T-helper 2 cell treated with Interferon-gamma antibody and Interleukin-4, amounts not matched to agents 5 μg/mL and 100 μg/mL, for 36 hours (primary cell): ENCODE measurements around the gene KDM3A.

ENCODE experiments used
- DNase-seq: peaks from one replicate; pipeline ENCODE4 v3.0.0; 2021; ENCODE audit warnings: low spot score
- H3K27ac Mint-ChIP-seq: one replicate; pipeline ENCODE4 v1.8.0; 2021; ENCODE audit warnings: mild to moderate bottlenecking, mixed read lengths
- H3K27me3 Mint-ChIP-seq: one replicate; pipeline ENCODE4 v1.8.0; 2021; ENCODE audit warnings: low read depth, mixed read lengths
- H3K36me3 Mint-ChIP-seq: one replicate; pipeline ENCODE4 v1.8.0; 2021; ENCODE audit warnings: low read depth, mixed read lengths
- H3K4me1 Mint-ChIP-seq: one replicate; pipeline ENCODE4 v1.8.0; 2021; ENCODE audit warnings: low read depth, mixed read lengths
- H3K4me3 Mint-ChIP-seq: one replicate; pipeline ENCODE4 v1.8.0; 2022; ENCODE audit warnings: mild to moderate bottlenecking, moderate library complexity, mixed read lengths
- H3K9me3 Mint-ChIP-seq: one replicate; pipeline ENCODE4 v1.8.0; 2021; ENCODE audit warnings: mixed read lengths

The KDM3A gene

GRCh38 chr2:86416146-86416545 lies 25.0 kb upstream of the KDM3A start:
- no peaks in the 10 kb centered on the region for H3K36me3 Mint-ChIP-seq
- H3K27me3 Mint-ChIP-seq, result peaks cover 30% of the 10 kb centered on the region
- H3K27ac Mint-ChIP-seq, result no peak overlapping the region
- no peak overlapping the region for H3K4me3 Mint-ChIP-seq
- H3K9me3 Mint-ChIP-seq, result peaks cover 4% of the 10 kb centered on the region
- no peak for DNase-seq
- no peaks in the 10 kb centered on the region for H3K4me1 Mint-ChIP-seq

DNA sequence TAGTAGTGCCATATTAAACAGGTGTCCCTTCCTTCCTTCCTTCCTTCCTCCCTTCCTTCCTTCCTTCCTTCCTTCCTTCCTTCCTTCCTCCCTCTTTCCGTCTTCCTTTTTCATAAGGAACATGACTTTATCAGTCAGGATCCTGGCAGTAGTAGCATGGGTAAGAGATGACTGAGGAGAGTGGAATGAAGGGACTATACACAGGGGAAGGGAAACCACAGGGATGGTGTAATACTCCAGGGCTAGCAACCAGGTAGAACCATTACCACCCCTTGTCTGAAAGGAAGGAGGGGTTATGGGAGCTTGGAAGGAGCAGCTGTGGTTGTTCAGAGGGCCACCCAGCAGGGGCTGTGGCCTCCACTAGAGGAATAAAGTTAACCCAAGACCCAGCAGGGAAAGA lies 23.2 kb upstream of the KDM3A start:
- Mint-ChIP-seq H3K27ac (no peak overlapping the region), H3K4me1 (no peaks in the 10 kb centered on the region), H3K9me3 (peaks cover 5% of the 10 kb centered on the region), H3K4me3 (no peak overlapping the region), H3K27me3 (peaks cover 31% of the 10 kb centered on the region), H3K36me3 (no peaks in the 10 kb centered on the region)
- DNase-seq, result no peak

DNA sequence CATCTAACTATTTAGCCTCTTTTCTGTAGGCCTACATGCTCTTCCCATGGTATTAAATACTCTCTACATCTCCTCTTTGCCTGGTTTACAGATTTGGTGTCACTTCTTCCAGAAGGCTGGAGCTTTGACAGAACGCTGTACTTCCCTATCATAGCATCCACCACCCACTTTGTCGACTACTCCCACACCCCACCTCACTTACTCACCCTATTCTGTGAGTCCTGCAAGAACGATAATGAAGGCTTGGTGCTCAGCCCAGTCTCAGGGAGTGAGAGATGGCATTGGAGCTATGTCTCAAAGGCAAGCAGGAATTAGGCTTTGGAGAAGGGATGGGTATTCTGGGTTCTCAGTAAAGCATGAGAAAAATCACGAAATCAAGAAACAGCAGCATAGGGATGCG lies 20.3 kb upstream of the KDM3A start:
- no peak overlapping the region for H3K4me3 Mint-ChIP-seq
- no peaks in the 10 kb centered on the region for H3K4me1 Mint-ChIP-seq
- no peak overlapping the region for H3K27ac Mint-ChIP-seq
- no peaks in the 10 kb centered on the region for H3K36me3 Mint-ChIP-seq
- H3K9me3 Mint-ChIP-seq, result peaks cover 4% of the 10 kb centered on the region
- peaks cover 32% of the 10 kb centered on the region for H3K27me3 Mint-ChIP-seq
- DNase-seq, result no peak

GRCh38 chr2:86426271-86426670 lies 14.9 kb upstream of the KDM3A start:
- no peak overlapping the region for H3K4me3 Mint-ChIP-seq
- peaks cover 20% of the 10 kb centered on the region for H3K9me3 Mint-ChIP-seq
- H3K36me3 Mint-ChIP-seq, result peaks cover 2% of the 10 kb centered on the region
- H3K4me1 Mint-ChIP-seq, result no peaks in the 10 kb centered on the region
- no peak overlapping the region for H3K27ac Mint-ChIP-seq
- H3K27me3 Mint-ChIP-seq, result peaks cover 42% of the 10 kb centered on the region
- DNase-seq, result no peak

GRCh38 chr2:86429335-86429734 lies 11.8 kb upstream of the KDM3A start:
- peaks cover 51% of the 10 kb centered on the region for H3K27me3 Mint-ChIP-seq
- no peak overlapping the region for H3K4me3 Mint-ChIP-seq
- H3K4me1 Mint-ChIP-seq, result no peaks in the 10 kb centered on the region
- peaks cover 2% of the 10 kb centered on the region for H3K36me3 Mint-ChIP-seq
- no peak for DNase-seq
- H3K27ac Mint-ChIP-seq, result no peak overlapping the region
- peaks cover 16% of the 10 kb centered on the region for H3K9me3 Mint-ChIP-seq

GRCh38 chr2:86430368-86430767 lies 10.8 kb upstream of the KDM3A start:
- peaks cover 16% of the 10 kb centered on the region for H3K9me3 Mint-ChIP-seq
- peaks cover 42% of the 10 kb centered on the region for H3K27me3 Mint-ChIP-seq

GRCh38 chr2:86433137-86433536 lies 8.0 kb upstream of the KDM3A start:
- Mint-ChIP-seq H3K27ac (no peak overlapping the region), H3K36me3 (peaks cover 4% of the 10 kb centered on the region), H3K4me3 (no peak overlapping the region), H3K4me1 (no peaks in the 10 kb centered on the region), H3K9me3 (peaks cover 30% of the 10 kb centered on the region), H3K27me3 (peaks cover 32% of the 10 kb centered on the region)
- no peak for DNase-seq

More at GRCh38 chr2:86430368-86430767, 10.8 kb upstream of the KDM3A start:
- no peaks in the 10 kb centered on the region for H3K4me1 Mint-ChIP-seq
- peaks cover 2% of the 10 kb centered on the region for H3K36me3 Mint-ChIP-seq
- no peak overlapping the region for H3K27ac Mint-ChIP-seq
- DNase-seq, result no peak
- no peak overlapping the region for H3K4me3 Mint-ChIP-seq

GRCh38 chr2:86434290-86434689 lies 6.9 kb upstream of the KDM3A start:
- DNase-seq, result no peak
- Mint-ChIP-seq H3K27me3 (peaks cover 31% of the 10 kb centered on the region), H3K4me1 (no peaks in the 10 kb centered on the region), H3K9me3 (peaks cover 39% of the 10 kb centered on the region), H3K36me3 (peaks cover 4% of the 10 kb centered on the region), H3K4me3 (no peak overlapping the region), H3K27ac (no peak overlapping the region)

DNA sequence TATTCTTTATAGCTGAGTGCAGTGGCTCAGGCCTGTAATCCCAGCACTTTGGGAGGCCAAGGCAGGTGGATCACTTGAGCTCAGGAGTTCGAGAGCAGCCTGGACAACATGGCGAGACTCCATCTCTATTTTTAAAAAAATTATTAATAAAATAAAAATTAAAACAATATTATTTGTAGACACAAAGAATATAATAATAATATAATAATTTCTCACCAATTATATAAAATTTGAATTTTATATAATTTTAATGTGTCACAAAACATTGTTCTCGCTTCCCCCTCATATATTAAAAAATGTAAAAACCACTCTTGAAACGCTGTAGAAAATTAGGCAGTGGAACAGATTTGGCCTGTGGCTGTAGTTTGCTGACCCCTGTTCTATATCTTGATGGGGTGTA lies 5.6 kb upstream of the KDM3A start:
- peaks cover 14% of the 10 kb centered on the region for H3K36me3 Mint-ChIP-seq
- H3K4me1 Mint-ChIP-seq, result peaks cover 3% of the 10 kb centered on the region
- H3K27me3 Mint-ChIP-seq, result peaks cover 25% of the 10 kb centered on the region
- DNase-seq, result no peak
- H3K27ac Mint-ChIP-seq, result no peak overlapping the region
- H3K9me3 Mint-ChIP-seq, result peaks cover 43% of the 10 kb centered on the region
- no peak overlapping the region for H3K4me3 Mint-ChIP-seq

DNA sequence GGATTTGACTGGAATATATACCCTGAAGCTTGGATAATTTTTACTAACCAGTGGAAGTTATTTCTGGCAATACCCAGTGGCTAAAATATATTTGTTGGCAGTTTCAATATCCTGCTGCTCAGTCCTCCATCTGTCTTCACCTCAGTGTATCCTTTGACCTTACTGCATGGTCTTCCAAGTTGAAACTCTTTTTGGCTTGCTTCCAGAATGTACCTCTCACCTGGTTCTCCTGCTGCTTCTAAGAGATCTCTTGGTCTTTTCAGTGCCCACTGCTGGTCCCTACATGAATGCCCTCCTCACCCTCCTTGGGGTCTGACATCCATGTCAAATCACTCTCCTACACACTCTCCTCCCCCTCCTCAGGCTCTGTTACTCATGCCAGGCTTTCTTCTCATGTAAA lies 4.8 kb upstream of the KDM3A start:
- Mint-ChIP-seq H3K27ac (no peak overlapping the region), H3K9me3 (peaks cover 40% of the 10 kb centered on the region), H3K27me3 (peaks cover 21% of the 10 kb centered on the region), H3K36me3 (peaks cover 17% of the 10 kb centered on the region), H3K4me1 (peaks cover 9% of the 10 kb centered on the region), H3K4me3 (no peak overlapping the region)
- DNase-seq, result no peak

- H3K36me3 Mint-ChIP-seq, result peaks cover 46% of the 10 kb centered on the region
- peaks cover 40% of the 10 kb centered on the region for H3K9me3 Mint-ChIP-seq
- H3K27me3 Mint-ChIP-seq, result peaks cover 5% of the 10 kb centered on the region
- peaks cover 34% of the 10 kb centered on the region for H3K4me1 Mint-ChIP-seq
- no peak for DNase-seq
- peak overlapping the region; percentile 92 for H3K4me3 Mint-ChIP-seq
- H3K27ac Mint-ChIP-seq, result peak overlapping the region; percentile 96
Measured at GRCh38 chr2:86439879-86440630, 1.1 kb upstream of the KDM3A start.

DNA sequence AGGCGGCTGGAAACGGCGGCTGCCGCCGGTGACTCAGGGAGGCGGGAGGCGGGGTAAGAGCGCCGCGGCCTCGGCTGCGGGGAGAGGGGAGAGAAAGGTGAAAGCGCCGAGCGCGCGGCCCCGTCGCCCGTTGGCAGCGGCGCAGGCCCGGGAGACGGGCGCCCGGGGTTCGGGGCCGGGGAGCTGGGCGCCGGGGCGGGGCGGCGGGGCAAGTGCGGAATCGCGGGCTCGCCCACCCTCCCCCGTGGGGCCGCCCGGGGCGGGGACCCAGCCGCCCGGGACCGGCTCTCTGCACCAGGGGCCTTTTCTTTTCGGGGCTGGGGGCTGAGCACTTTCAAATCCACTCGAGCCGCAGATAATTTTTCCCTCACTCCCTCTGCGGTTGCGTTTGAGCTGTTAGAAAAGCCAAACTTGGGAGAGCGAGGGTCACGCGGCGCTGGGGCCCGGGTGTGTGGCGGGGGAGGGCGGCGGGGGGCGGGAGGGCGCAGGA lies 266 bp downstream of the KDM3A start:
- Mint-ChIP-seq H3K27ac (peak overlapping the region; percentile 96), H3K27me3 (peaks cover 3% of the 10 kb centered on the region), H3K9me3 (peaks cover 39% of the 10 kb centered on the region), H3K4me1 (peaks cover 44% of the 10 kb centered on the region), H3K4me3 (peak overlapping the region; percentile 92), H3K36me3 (peaks cover 57% of the 10 kb centered on the region)
- no peak for DNase-seq

DNA sequence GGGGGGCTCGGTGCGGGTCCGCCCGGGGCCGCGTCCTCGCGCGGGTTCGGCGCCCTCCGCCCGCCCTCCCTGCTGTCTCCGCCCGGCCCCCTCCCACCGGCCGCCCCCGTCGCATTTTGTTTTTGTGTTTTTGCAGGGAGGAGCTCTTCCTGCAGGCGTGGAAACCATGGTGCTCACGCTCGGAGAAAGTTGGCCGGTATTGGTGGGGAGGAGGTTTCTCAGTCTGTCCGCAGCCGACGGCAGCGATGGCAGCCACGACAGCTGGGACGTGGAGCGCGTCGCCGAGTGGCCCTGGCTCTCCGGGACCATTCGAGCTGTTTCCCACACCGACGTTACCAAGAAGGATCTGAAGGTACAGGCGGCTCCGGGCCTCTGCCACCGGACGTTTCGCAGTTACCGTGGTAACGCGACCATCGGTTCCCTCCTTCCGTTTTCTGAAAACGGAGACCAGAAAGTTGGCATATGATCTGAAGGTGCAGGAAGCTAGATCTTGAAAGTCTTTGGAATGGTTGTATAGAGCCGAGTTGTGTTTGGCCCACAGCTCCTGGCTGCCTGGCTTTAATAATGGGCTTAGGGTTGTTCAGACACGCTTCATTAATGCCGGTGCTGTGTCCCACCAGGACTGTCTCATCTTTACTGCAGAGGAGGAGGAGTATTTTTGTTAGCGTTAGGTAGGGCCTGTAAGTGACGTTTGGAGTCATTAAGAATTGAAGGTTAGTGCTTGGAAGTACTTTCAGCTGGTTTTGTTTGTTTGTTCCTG lies 891 bp downstream of the KDM3A start:
- peak overlapping the region; percentile 96 for H3K4me3 Mint-ChIP-seq
- H3K27ac Mint-ChIP-seq, result peak overlapping the region; percentile 98
- peaks cover 44% of the 10 kb centered on the region for H3K4me1 Mint-ChIP-seq
- no peaks in the 10 kb centered on the region for H3K27me3 Mint-ChIP-seq
- peak; percentile 63 for DNase-seq
- peaks cover 35% of the 10 kb centered on the region for H3K9me3 Mint-ChIP-seq
- H3K36me3 Mint-ChIP-seq, result peaks cover 53% of the 10 kb centered on the region

GRCh38 chr2:86442642-86443005 lies 1.5 kb downstream of the KDM3A start:
- H3K36me3 Mint-ChIP-seq, result peaks cover 58% of the 10 kb centered on the region
- peaks cover 48% of the 10 kb centered on the region for H3K4me1 Mint-ChIP-seq
- peaks cover 30% of the 10 kb centered on the region for H3K9me3 Mint-ChIP-seq
- peak overlapping the region; percentile 98 for H3K27ac Mint-ChIP-seq
- DNase-seq, result peak; percentile 83
- H3K27me3 Mint-ChIP-seq, result no peaks in the 10 kb centered on the region
- H3K4me3 Mint-ChIP-seq, result peak overlapping the region; percentile 96
